GM21528 (cell line): Measurements from ENCODE around the gene SLC6A7.
"Not testable (repeated sequence)": the region's sequence is repeated elsewhere in the genome, so short reads cannot be mapped to it uniquely, and the experiment has no call there.

Source experiments
- ATAC-seq: cut with Tn5 transposase; IDR thresholded peaks from one replicate; pipeline ENCODE4 v1.9.1; 2021; ENCODE audit warnings: mild to moderate bottlenecking, moderate library complexity; ENCODE audit not compliant: unreplicated experiment, low FRiP score

The SLC6A7 gene

GRCh38 chr5:150214289-150214688, 24.4 kb downstream of the SLC6A7 start:
- no peak for ATAC-seq

GRCh38 chr5:150215979-150216944, 26.4 kb downstream of the SLC6A7 start:
- ATAC-seq = no peak

- ATAC-seq = no peak
These were observed 27.2 kb downstream of the SLC6A7 start for GRCh38 chr5:150217038-150217437.

- peak; percentile 88 for ATAC-seq
These were observed 28.2 kb downstream of the SLC6A7 start for GRCh38 chr5:150217873-150218692.

GRCh38 chr5:150218693-150219035, 28.8 kb downstream of the SLC6A7 start:
- no peak for ATAC-seq

GRCh38 chr5:150219142-150219541, 29.3 kb downstream of the SLC6A7 start:
- ATAC-seq = no peak

- ATAC-seq = no peak
These were observed 30.0 kb downstream of the SLC6A7 start for GRCh38 chr5:150219861-150220260.

- ATAC-seq = no peak
These were observed 31.6 kb downstream of the SLC6A7 start for GRCh38 chr5:150221471-150221870.

GRCh38 chr5:150222906-150223305, 33.0 kb downstream of the SLC6A7 start:
- ATAC-seq = no peak

GRCh38 chr5:150223474-150223873, 33.6 kb downstream of the SLC6A7 start:
- no peak for ATAC-seq

GRCh38 chr5:150224483-150225027, 34.7 kb downstream of the SLC6A7 start:
- ATAC-seq = no peak

GRCh38 chr5:150227036-150227435, 37.2 kb downstream of the SLC6A7 start:
- no peak for ATAC-seq

- no peak for ATAC-seq
These were observed 37.9 kb downstream of the SLC6A7 start for GRCh38 chr5:150227606-150228273.

- ATAC-seq = no peak
These were observed 39.7 kb downstream of the SLC6A7 start for GRCh38 chr5:150229571-150229970.

- ATAC-seq = no peak
These were observed 41.0 kb downstream of the SLC6A7 start for GRCh38 chr5:150230842-150231241.

- ATAC-seq = not testable (repeated sequence)
These were observed 43.8 kb downstream of the SLC6A7 start for GRCh38 chr5:150233706-150234105.

GRCh38 chr5:150234576-150235499, 45.0 kb downstream of the SLC6A7 start:
- no peak for ATAC-seq

GRCh38 chr5:150235500-150235854, 45.6 kb downstream of the SLC6A7 start:
- no peak for ATAC-seq

- no peak for ATAC-seq
These were observed 46.5 kb downstream of the SLC6A7 start for GRCh38 chr5:150236313-150236712.
